Mesothelial cell of epicardium (in vitro differentiated cells): ENCODE measurements around the gene PRSS33. TPM values are rescaled to one million over a fixed set of nuclear protein-coding genes. Genes with fewer than 3 reads are reported as not detected.

Source experiments
- DNase-seq, 2 experiments: peaks; one replicate each; pipeline ENCODE4 v3.0.0; 2021; ENCODE audit warnings: low spot score in 2 of 2; ENCODE audit not compliant: unreplicated experiment in 2 of 2
- H3K27ac Mint-ChIP-seq: 2 replicates; pipeline ENCODE4 v1.8.0; 2021; ENCODE audit warnings: mixed read lengths
- H3K27me3 Mint-ChIP-seq: 2 replicates; pipeline ENCODE4 v1.8.0; 2021; ENCODE audit warnings: low read depth, mixed read lengths
- H3K36me3 Mint-ChIP-seq: 2 replicates; pipeline ENCODE4 v1.8.0; 2021; ENCODE audit warnings: mixed read lengths
- H3K4me1 Mint-ChIP-seq: 2 replicates; pipeline ENCODE4 v1.8.0; 2021; ENCODE audit warnings: mixed read lengths
- H3K4me3 Mint-ChIP-seq: 2 replicates; pipeline ENCODE4 v1.8.0; 2021; ENCODE audit warnings: mild to moderate bottlenecking, moderate library complexity, mixed read lengths
- H3K9me3 Mint-ChIP-seq: 2 replicates; pipeline ENCODE4 v1.8.0; 2021; ENCODE audit warnings: mixed read lengths
- total RNA-seq: library from RNA; stranded (reverse); gene quantifications from 3 replicates; pipeline ENCODE4 v1.2.1, GENCODE V29; 2021
- TF ChIP-seq, protein P1 (sequence below): fragments of 200-600 bp; sonication (generic); IDR thresholded peaks from one replicate; pipeline ENCODE4 v1.5.0; 2021; ENCODE audit warnings: antibody characterized with exemption; ENCODE audit not compliant: unreplicated experiment

The PRSS33 gene
- total RNA-seq, 1 donor from 2014 or later = not detected

DNA sequence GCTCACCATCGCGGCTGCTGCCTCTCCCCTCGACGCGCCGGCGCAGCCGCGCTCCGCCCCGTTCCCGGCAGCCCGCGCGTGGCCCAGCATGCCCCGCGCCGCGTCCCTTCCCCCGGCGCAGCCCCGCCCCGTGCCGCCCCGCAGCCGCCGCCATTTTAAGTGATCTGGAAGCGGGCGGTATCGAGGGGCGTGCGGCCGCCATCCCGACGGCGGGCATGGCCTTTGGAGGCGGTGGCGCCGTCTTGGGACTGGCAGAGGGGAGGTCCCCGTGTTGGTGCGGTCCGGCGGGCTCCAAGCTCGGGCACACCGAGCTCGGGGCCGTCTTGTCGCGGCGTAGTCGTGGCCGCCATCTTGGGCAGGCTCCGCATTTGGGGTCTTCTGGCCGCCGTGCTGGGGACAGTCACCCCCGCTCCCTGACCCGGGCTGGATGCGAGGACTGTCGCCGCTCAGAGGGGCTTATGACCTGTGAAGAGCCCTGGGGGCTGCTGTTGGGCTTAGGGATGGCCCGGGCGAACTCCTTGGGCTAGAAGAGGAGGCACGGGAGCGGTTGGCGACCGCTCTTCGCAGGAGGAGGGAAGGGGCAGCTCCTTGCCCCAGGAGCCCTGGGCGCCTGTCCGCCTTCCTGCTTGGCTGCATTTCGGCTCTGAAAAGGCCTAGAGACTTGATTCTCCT is 10.0 kb downstream of the PRSS33 start, which contains the start of gene ELOB:
Gene ELOB, minus strand, starts transcription at position 50 of the 672 bp plus-strand sequence. Its CDS starts 41 bp downstream, at position 9.
- no peaks in the 10 kb centered on the region for H3K27me3 Mint-ChIP-seq
- H3K4me3 Mint-ChIP-seq = peak within 1 kb of the TSS; percentile 91
- H3K36me3 Mint-ChIP-seq = peaks cover 8% of the 10 kb centered on the region
- peak; percentile 84 to 89 for DNase-seq
- peak within 1 kb of the TSS; percentile 99 for H3K27ac Mint-ChIP-seq
- TF ChIP-seq, protein P1, sequence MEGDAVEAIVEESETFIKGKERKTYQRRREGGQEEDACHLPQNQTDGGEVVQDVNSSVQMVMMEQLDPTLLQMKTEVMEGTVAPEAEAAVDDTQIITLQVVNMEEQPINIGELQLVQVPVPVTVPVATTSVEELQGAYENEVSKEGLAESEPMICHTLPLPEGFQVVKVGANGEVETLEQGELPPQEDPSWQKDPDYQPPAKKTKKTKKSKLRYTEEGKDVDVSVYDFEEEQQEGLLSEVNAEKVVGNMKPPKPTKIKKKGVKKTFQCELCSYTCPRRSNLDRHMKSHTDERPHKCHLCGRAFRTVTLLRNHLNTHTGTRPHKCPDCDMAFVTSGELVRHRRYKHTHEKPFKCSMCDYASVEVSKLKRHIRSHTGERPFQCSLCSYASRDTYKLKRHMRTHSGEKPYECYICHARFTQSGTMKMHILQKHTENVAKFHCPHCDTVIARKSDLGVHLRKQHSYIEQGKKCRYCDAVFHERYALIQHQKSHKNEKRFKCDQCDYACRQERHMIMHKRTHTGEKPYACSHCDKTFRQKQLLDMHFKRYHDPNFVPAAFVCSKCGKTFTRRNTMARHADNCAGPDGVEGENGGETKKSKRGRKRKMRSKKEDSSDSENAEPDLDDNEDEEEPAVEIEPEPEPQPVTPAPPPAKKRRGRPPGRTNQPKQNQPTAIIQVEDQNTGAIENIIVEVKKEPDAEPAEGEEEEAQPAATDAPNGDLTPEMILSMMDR = no peak
- H3K4me1 Mint-ChIP-seq = peaks cover 22% of the 10 kb centered on the region
- no peaks in the 10 kb centered on the region for H3K9me3 Mint-ChIP-seq

DNA sequence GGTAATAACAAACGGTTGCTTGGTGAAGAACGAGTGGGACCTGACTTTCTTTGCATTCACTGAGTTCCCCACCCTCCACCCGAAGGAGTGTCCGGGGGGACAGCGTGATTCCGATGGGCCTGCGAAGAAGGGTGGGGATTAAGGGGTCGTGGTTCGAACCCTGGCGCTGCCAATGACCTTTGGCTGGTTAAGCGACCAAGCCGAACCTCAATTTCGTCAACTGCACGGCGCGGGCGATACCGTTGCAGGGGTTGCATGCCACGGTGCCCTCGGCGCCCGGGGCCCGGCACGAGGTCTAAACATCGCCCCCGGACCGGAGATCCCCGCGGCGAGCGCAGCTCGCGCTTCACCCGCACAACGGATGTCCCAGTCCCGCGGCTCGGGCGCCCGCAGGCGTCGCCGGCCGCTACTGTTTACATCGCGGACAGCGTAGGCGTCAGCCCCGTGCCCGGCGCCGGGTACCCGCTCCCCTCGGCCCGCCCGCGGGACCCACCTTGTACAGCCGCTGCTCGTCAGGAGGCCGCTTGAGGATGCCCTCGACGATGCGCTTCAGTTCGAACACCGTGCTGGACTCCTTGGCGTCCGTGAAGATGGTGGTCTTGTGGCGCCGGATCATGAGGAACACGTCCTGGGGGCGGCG is 10.7 kb downstream of the PRSS33 start:
- H3K4me1 Mint-ChIP-seq = peaks cover 22% of the 10 kb centered on the region
- no peaks in the 10 kb centered on the region for H3K27me3 Mint-ChIP-seq
- peaks cover 10% of the 10 kb centered on the region for H3K36me3 Mint-ChIP-seq
- H3K9me3 Mint-ChIP-seq = no peaks in the 10 kb centered on the region
- H3K27ac Mint-ChIP-seq = peak overlapping the region; percentile 94
- TF ChIP-seq, protein P1 = no peak
- peak overlapping the region; percentile 81 for H3K4me3 Mint-ChIP-seq
- DNase-seq = peak in 1 of 2 experiments; percentile 61

DNA sequence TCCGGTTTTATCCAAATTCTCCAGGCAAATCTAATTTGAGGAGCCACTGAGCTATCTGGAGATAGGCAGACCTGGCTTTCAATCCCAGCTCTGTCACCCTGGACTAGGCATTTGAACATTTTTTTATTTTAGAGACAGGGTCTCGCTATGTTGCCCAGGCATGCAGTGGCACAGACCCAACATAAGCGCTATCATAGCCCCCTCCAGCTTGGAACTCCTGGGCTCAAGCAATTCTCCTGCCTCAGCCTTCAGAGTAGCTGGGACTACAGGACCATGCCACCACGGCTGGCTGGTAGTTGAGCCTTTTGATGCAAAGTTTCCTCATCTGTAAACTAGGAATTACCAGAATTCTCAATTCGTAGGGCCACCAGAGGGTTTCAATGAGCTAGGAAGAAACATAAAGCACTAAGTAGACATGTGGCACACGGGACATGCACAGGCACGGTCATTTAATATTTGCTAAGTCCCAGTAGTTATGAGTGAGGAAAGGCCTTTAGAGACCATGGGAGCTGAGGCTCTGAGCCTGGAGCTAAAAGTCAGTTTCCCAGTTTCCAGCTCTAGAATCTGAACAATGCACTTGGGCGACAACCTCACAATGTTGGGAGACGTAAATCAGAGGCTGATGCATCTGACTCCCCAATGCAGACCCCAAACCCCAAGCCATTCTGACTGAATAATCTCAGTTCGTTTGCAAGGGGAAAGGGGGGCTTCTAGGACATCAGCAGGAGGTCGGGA is 11.4 kb downstream of the PRSS33 start:
- H3K36me3 Mint-ChIP-seq = peaks cover 15% of the 10 kb centered on the region
- TF ChIP-seq, protein P1 = no peak

DNA sequence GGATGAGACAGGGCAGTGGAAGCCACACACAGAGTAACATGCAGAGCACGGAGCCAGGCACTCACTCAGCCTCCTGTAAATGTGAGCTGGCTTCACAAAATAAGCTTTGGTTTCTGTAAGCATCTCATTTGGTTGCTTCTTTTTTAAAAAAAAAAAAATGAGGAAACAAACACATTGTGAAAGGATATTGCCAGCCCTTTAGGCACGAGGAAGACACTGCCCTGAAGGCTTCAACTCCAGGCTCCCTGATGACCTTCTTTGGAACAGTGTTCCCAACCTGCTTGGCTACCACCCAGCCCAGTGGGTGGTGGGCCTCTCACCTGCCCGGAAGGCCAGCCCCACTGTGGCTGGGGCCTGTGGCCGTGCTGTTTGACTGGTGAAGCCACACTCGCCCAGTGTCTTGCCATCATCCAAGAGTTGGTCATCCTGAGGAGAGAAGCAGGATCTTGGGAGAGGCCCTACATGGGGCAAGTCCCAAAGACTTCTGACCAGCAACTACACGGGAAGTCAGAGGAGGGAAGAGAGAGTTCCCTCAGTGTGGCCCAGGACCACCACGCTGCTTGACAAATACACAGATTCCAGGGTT is 12.1 kb downstream of the PRSS33 start:
- H3K36me3 Mint-ChIP-seq = peaks cover 15% of the 10 kb centered on the region
- H3K27me3 Mint-ChIP-seq = no peaks in the 10 kb centered on the region
- DNase-seq = no peak
- no peak overlapping the region for H3K27ac Mint-ChIP-seq
- H3K4me1 Mint-ChIP-seq = peaks cover 22% of the 10 kb centered on the region
- peak overlapping the region; percentile 81 for H3K4me3 Mint-ChIP-seq
- TF ChIP-seq, protein P1 = no peak
- no peaks in the 10 kb centered on the region for H3K9me3 Mint-ChIP-seq

More for the DNA sequence above, 11.4 kb downstream of the PRSS33 start:
- H3K27me3 Mint-ChIP-seq = no peaks in the 10 kb centered on the region
- H3K9me3 Mint-ChIP-seq = no peaks in the 10 kb centered on the region
- no peak for DNase-seq
- peak overlapping the region; percentile 81 for H3K4me3 Mint-ChIP-seq
- peak overlapping the region; percentile 94 for H3K27ac Mint-ChIP-seq
- H3K4me1 Mint-ChIP-seq = peaks cover 22% of the 10 kb centered on the region

DNA sequence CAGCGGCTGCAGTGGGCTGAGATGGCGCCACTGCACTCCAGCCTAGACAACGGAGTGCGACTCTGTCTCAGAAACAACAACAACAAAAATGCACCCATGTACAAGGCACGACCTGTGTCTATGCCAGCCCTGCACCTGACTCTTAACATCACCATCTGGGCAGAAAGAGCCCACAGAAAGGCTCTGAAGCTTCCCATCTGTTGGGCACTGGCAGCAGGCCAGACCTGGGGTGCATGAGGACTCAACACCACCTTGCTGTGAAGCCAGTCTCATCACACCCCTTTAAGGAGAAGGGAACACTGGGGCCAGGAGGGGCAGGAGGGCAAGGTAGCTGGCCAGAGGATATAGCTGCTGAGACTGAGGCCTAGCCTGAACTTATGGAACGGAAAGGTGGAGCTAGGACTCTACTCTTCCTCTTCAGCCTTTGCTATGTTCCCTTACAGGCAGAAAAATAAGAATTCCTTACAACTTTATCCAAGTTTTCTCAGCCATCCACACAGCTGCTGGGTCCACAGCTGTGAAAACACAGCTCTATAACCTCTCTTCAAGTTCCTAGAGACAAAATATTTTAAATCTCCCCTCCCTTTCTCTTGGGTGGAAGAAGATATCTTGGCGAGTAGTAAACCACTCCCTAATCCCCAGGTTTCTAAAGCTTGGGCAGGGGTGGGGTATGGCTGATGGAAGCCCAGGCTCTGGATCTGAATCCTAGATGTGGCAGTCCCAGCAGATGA is 13.0 kb downstream of the PRSS33 start:
- no peaks in the 10 kb centered on the region for H3K27me3 Mint-ChIP-seq
- H3K9me3 Mint-ChIP-seq = no peaks in the 10 kb centered on the region
- peaks cover 22% of the 10 kb centered on the region for H3K36me3 Mint-ChIP-seq
- no peak overlapping the region for H3K4me3 Mint-ChIP-seq
- H3K27ac Mint-ChIP-seq = no peak overlapping the region
- TF ChIP-seq, protein P1 = no peak
- H3K4me1 Mint-ChIP-seq = peaks cover 28% of the 10 kb centered on the region
- no peak for DNase-seq
